H9 (cell line): ENCODE results near the gene LMLN. TPM values are rescaled to one million over a fixed set of nuclear protein-coding genes. Genes with fewer than 3 reads are reported as not detected.

Experiments used
- DNase-seq: peaks from one replicate; pipeline ENCODE4 v3.0.0-alpha.2; 2017
- H2AFZ ChIP-seq: one replicate; pipeline ENCODE4 v1.6.1; 2013; ENCODE audit warnings: mild to moderate bottlenecking, low read length, control low read depth, moderate library complexity
- H2AK5ac ChIP-seq: 2 replicates; pipeline ENCODE4 v1.6.1; 2013; ENCODE audit warnings: low read length, control low read depth, mixed read lengths; ENCODE audit not compliant: insufficient read length
- H2BK120ac ChIP-seq: one replicate; pipeline ENCODE4 v1.6.1; 2013; ENCODE audit warnings: low read depth, mild to moderate bottlenecking, low read length, control low read depth, inconsistent platforms; ENCODE audit not compliant: poor library complexity, severe bottlenecking
- H2BK12ac ChIP-seq: 2 replicates; pipeline ENCODE4 v1.6.1; 2013; ENCODE audit warnings: low read length, control low read depth, mixed read lengths, low read depth; ENCODE audit not compliant: insufficient read length
- H2BK15ac ChIP-seq: 2 replicates; pipeline ENCODE4 v1.6.1; 2013; ENCODE audit warnings: low read depth, low read length, control low read depth
- H2BK20ac ChIP-seq: one replicate; pipeline ENCODE4 v1.6.1; 2013; ENCODE audit warnings: low read depth, mild to moderate bottlenecking, low read length, control low read depth, inconsistent platforms; ENCODE audit not compliant: poor library complexity, severe bottlenecking
- H2BK5ac ChIP-seq: 2 replicates; pipeline ENCODE4 v1.6.1; 2013; ENCODE audit warnings: low read length, control low read depth, mixed read lengths; ENCODE audit not compliant: insufficient read length
- H3K14ac ChIP-seq: 2 replicates; pipeline ENCODE4 v1.6.1; 2013; ENCODE audit warnings: low read length, control low read depth; ENCODE audit not compliant: insufficient read depth
- H3K18ac ChIP-seq: 2 replicates; pipeline ENCODE4 v1.6.1; 2013; ENCODE audit warnings: low read depth, mild to moderate bottlenecking, mixed read lengths, low read length, control low read depth; ENCODE audit not compliant: insufficient read length
- H3K23ac ChIP-seq: 2 replicates; pipeline ENCODE4 v1.6.1; 2013; ENCODE audit warnings: low read length, control low read depth, mixed read lengths, low read depth; ENCODE audit not compliant: insufficient read length
- H3K23me2 ChIP-seq: 2 replicates; pipeline ENCODE4 v1.6.1; 2013; ENCODE audit warnings: low read depth, mild to moderate bottlenecking, mixed read lengths, low read length, control low read depth; ENCODE audit not compliant: insufficient read length, poor library complexity, severe bottlenecking
- H3K27ac ChIP-seq: 2 replicates; pipeline ENCODE4 v1.5.1; 2013; ENCODE audit warnings: low read length, control low read depth, mixed read lengths, low read depth; ENCODE audit not compliant: insufficient read length
- H3K27me3 ChIP-seq: 2 replicates; pipeline ENCODE4 v1.6.1; 2013; ENCODE audit warnings: low read length, control low read depth, inconsistent platforms; ENCODE audit not compliant: insufficient read depth
- H3K4ac ChIP-seq: 2 replicates; pipeline ENCODE4 v1.6.1; 2013; ENCODE audit warnings: low read depth, mild to moderate bottlenecking, control low read depth, inconsistent platforms, low read length, moderate library complexity
- H3K4me1 ChIP-seq: 2 replicates; pipeline ENCODE4 v1.6.1; 2013; ENCODE audit warnings: low read length, control low read depth, inconsistent platforms; ENCODE audit not compliant: insufficient read depth
- H3K4me2 ChIP-seq: 2 replicates; pipeline ENCODE4 v1.6.1; 2013; ENCODE audit warnings: low read length, control low read depth, mixed read lengths; ENCODE audit not compliant: insufficient read length, insufficient read depth
- H3K56ac ChIP-seq: 2 replicates; pipeline ENCODE4 v1.6.1; 2013; ENCODE audit warnings: low read depth, mild to moderate bottlenecking, mixed read lengths, low read length, control low read depth; ENCODE audit not compliant: insufficient read length
- H3K79me1 ChIP-seq: 2 replicates; pipeline ENCODE4 v1.6.1; 2013; ENCODE audit warnings: low read depth, mild to moderate bottlenecking, moderate library complexity, low read length, control low read depth, inconsistent platforms; ENCODE audit not compliant: insufficient read depth, poor library complexity, severe bottlenecking
- H3K79me2 ChIP-seq: 2 replicates; pipeline ENCODE4 v1.6.1; 2013; ENCODE audit warnings: low read length, control low read depth, inconsistent platforms; ENCODE audit not compliant: insufficient read depth
- H3K9ac ChIP-seq: 2 replicates; pipeline ENCODE4 v1.6.1; 2013; ENCODE audit warnings: low read length, control low read depth, mixed read lengths; ENCODE audit not compliant: insufficient read length; ENCODE audit errors: extremely low read depth
- H3K9me3 ChIP-seq: one replicate; pipeline ENCODE4 v1.6.1; 2013; ENCODE audit warnings: low read depth, low read length, inconsistent platforms; ENCODE audit not compliant: control insufficient read depth
- H3T11ph ChIP-seq: one replicate; pipeline ENCODE4 v1.6.1; 2013; ENCODE audit warnings: mild to moderate bottlenecking, low read length, control low read depth, inconsistent platforms
- H4K20me1 ChIP-seq: one replicate; pipeline ENCODE4 v1.6.1; 2013; ENCODE audit not compliant: control insufficient read depth, insufficient read length, insufficient read depth
- H4K5ac ChIP-seq: 2 replicates; pipeline ENCODE4 v1.6.1; 2013; ENCODE audit warnings: low read depth, mild to moderate bottlenecking, mixed read lengths, low read length, control low read depth; ENCODE audit not compliant: insufficient read length
- H4K8ac ChIP-seq: replicated peaks from 2 replicates; pipeline ENCODE4 v1.6.1; 2013; ENCODE audit warnings: low read length, control low read depth, mixed read lengths, low read depth; ENCODE audit not compliant: insufficient read length
- H4K91ac ChIP-seq: 2 replicates; pipeline ENCODE4 v1.6.1; 2013; ENCODE audit warnings: low read depth, mild to moderate bottlenecking, moderate library complexity, mixed read lengths, low read length, control low read depth; ENCODE audit not compliant: insufficient read length
- H3K27ac Mint-ChIP-seq, 3 experiments: 2 replicates in 2 of 3; 3 replicates in 1 of 3; pipeline ENCODE4 v1.8.0; 2020 to 2021; ENCODE audit warnings: mixed read lengths in 3 of 3, mild to moderate bottlenecking in 1 of 3, moderate library complexity in 1 of 3
- H3K27me3 Mint-ChIP-seq: 2 replicates; pipeline ENCODE4 v1.8.0; 2021; ENCODE audit warnings: low read depth, mild to moderate bottlenecking, moderate library complexity, mixed read lengths
- H3K36me3 Mint-ChIP-seq, 3 experiments: 2 replicates in 2 of 3; 3 replicates in 1 of 3; pipeline ENCODE4 v1.8.0; 2020 to 2021; ENCODE audit warnings: low read depth in 3 of 3, mixed read lengths in 3 of 3; ENCODE audit not compliant: insufficient read depth in 1 of 3
- H3K4me1 Mint-ChIP-seq, 2 experiments: 2 replicates each; pipeline ENCODE4 v1.8.0; 2020; ENCODE audit warnings: mixed read lengths in 2 of 2
- H3K4me3 Mint-ChIP-seq, 2 experiments: 2 replicates in 1 of 2; 3 replicates in 1 of 2; pipeline ENCODE4 v1.8.0; 2020 to 2021; ENCODE audit warnings: mild to moderate bottlenecking in 2 of 2, mixed read lengths in 2 of 2, moderate library complexity in 1 of 2
- H3K9me3 Mint-ChIP-seq, 2 experiments: 2 replicates in 1 of 2; 3 replicates in 1 of 2; pipeline ENCODE4 v1.8.0; 2020; ENCODE audit warnings: mild to moderate bottlenecking in 2 of 2, mixed read lengths in 2 of 2, moderate library complexity in 1 of 2
- CTCF ChIP-seq: fragments of 200-600 bp; sonication (generic); conservative IDR thresholded peaks from 3 replicates; pipeline ENCODE4 v1.8.0; 2021; ENCODE audit warnings: antibody characterized with exemption, mild to moderate bottlenecking
- WGBS: extraction: QIAGEN DNeasy Blood & Tissue Kit; methylation state at CpG from one replicate; pipeline ENCODE4 v1.1.7; 2013; ENCODE audit warnings: missing lambda C conversion rate, low lambda C conversion rate, mixed read lengths; ENCODE audit not compliant: insufficient read length; ENCODE audit errors: extremely low coverage; 5-methylcytosine and 5-hydroxymethylcytosine counted together
- total RNA-seq: library from RNA; stranded (reverse); gene quantifications from 2 replicates; pipeline ENCODE4 v1.2.1, GENCODE V29; 2021

LMLN gene
- total RNA-seq, 1 experiment from 2014 or later, result 3.8 TPM

GRCh38 chr3:198070871-198071270 is 110.9 kb downstream of the LMLN start:
- Mint-ChIP-seq H3K27me3 (peaks cover 36% of the 10 kb centered on the region), H3K9me3 (no peaks in the 10 kb centered on the region), H3K27ac (no peak overlapping the region), H3K4me3 (no peak overlapping the region), H3K4me1 (peaks cover 10 to 11% of the 10 kb centered on the region in 2 experiments), H3K36me3 (no peaks in the 10 kb centered on the region)
- Histone ChIP-seq H3K4me2 (no peak overlapping the region), H3K79me1 (no peaks in the 10 kb centered on the region), H2BK15ac (no peak overlapping the region), H3K9ac (no peak overlapping the region), H2BK5ac (no peak overlapping the region), H3K23me2 (no peaks in the 10 kb centered on the region), H3K4ac (no peak overlapping the region), H2AFZ (no peak overlapping the region), H4K8ac (no peak overlapping the region), H2BK120ac (no peak overlapping the region), H3K79me2 (no peaks in the 10 kb centered on the region), H3T11ph (no peak overlapping the region), H2AK5ac (no peak overlapping the region), H4K20me1 (no peaks in the 10 kb centered on the region), H3K23ac (no peak overlapping the region), H4K5ac (no peak overlapping the region), H3K56ac (no peak overlapping the region), H4K91ac (no peak overlapping the region), H2BK12ac (no peak overlapping the region), H3K14ac (no peak overlapping the region), H3K18ac (no peak overlapping the region), H2BK20ac (no peak overlapping the region), H3K27ac (no peak overlapping the region), H3K4me1 (no peaks in the 10 kb centered on the region), H3K27me3 (no peaks in the 10 kb centered on the region), H3K9me3 (no peaks in the 10 kb centered on the region)
- WGBS, result no CpG with 5 or more reads among the region's 5 CpGs
- no peak for TF ChIP-seq CTCF
- no peak for DNase-seq
